Left renal cortex interstitium (tissue), 4 donors: ENCODE measurements around the gene FGFBP2. TPM values are rescaled to one million over a fixed set of nuclear protein-coding genes. Genes with fewer than 3 reads are reported as not detected.
A peak's percentile ranks its signal among the peaks of the same experiment; 100 is the strongest.

ENCODE experiments used
- DNase-seq, 4 donors: peaks; one replicate each; pipeline ENCODE4 v3.0.0-alpha.2; 2013; ENCODE audit warnings: low read depth in 4 of 4, low spot score in 2 of 4, missing footprints in 1 of 4
- polyA plus RNA-seq, 4 donors: library from polyadenylated mRNA; unstranded; fragments of 120-200 nt; gene quantifications; one replicate each; pipeline ENCODE4 v1.2.1, GENCODE V29; 2013; ENCODE audit not compliant: insufficient read length in 4 of 4

The FGFBP2 gene
- polyA plus RNA-seq, 4 donors, result 0.47 to 0.48 TPM; not detected in 2

DNA sequence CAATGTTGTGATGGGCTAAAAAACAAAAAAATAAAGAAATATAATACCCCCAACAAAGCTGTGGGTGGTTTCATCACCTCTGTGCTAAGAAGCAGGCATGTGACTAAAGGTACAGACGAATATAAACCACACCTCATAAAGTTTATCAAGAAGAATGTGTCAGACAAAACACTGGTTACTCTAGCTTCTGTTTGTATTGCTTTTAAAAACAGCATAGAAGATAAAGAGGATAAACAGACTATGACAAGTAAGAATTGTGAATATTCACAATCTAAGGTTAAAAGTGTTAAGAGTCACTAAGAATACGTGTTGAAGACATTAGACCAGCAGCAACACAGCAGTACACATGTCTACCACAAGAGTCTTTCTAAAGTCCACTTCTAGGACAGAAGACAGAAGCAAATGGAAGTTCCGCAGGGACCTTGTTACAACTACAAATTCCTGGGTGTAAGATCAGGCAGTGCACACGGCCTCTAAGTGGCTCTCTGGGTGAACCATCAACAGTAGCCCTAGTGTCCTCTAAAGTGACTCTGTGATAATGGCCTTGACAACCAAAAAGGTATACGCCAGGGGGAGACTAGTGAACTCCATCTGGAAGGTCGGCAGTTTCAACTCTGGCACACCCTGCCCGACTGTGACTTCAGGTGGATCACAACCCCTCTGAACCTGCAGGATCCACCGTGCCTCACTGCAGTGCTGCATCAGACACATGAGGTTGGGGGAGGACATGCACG is 8.3 kb upstream of the FGFBP2 start:
- DNase-seq, result no peak

DNA sequence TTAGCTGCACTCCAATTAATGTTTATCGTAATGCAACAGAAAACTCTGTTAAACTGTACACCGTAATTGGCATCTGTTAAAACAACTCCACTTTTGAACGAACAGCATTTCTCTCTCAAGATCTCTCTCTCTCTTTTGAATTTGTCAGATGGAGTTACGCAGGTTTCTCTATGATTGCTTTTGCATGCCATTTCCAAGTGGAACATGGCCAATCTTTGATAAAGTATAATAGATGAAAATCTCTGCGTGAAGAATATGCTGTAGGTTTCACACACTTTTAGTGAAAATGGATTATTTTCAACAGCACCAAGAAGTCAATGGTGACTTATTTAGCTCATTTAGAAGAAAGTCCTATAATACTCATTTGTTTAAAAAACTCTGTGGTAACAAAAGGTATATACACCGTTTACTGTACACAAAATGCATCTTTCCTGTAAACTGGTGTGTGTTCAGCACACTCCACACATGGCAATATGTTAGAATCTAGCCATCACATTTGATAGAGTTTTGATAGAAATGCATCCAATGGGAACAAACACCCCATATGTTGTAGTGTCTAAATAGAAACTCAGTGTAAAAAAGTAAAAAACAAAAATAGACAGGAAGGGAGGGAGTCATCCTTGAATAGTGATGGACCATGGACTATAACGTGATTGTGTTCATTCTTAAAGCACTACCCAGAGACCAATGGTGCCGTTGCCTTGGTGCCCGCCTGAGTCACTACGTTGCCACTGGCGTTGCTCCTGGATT is 5.8 kb upstream of the FGFBP2 start:
- no peak for DNase-seq

DNA sequence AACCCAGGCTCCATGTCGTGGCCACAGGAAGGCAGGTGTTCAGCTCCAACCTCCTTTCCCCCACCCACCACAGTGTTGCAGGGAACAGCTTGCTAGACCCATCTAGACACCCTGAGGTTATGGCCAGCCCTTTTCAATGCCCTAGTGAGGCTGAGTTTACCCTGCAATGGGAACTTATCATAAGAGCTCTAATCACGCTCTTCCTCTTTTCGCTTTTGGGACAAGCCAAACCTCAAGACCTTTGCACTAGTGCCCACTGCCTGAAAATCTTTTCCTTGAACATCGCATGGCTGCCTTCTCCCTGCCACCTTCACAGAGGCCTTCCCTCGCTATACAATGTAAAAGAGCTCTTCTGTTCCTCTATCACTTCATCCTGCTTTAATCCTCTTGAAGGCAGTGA is 2.4 kb upstream of the FGFBP2 start:
- DNase-seq, result no peak

DNA sequence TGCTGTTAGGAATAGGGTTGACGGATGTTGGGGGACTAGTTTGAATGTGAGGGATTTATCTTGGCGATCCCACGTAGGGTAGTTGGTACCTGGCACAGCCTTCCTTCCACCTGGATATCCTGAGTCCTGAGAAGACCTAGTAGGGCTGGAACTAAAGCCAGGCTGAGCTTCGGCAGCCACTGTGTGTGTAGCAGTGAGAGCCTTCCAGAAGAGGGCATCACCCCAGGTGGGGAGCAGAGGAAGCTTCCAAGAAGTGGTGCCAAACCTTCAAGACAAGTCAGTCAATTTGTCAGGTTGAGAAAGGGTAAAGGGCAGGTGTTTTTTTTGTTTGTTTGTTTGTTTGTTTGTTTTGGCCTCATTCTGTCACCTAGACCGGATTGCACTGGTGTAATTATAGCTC is 1.2 kb upstream of the FGFBP2 start:
- DNase-seq, result no peak

DNA sequence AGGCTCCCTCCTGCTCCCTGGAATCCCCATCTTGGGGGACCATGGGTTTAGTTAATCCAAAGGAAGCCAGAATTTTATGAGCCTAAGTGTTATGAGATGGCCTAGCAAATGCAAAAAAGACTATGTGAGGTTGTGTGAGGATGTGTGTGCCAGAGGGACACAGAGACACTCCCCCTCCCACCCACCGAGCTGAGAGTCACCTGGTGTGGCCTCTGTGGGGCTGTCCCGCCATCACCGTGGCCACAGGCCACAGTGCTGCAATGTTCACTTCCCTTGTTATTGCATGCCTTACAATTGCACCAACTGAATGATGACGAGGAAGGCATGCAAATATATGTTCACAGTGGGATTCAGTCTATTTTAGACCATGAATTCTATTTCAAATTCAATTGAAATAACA is 601 bp upstream of the FGFBP2 start:
- DNase-seq, result no peak

DNA sequence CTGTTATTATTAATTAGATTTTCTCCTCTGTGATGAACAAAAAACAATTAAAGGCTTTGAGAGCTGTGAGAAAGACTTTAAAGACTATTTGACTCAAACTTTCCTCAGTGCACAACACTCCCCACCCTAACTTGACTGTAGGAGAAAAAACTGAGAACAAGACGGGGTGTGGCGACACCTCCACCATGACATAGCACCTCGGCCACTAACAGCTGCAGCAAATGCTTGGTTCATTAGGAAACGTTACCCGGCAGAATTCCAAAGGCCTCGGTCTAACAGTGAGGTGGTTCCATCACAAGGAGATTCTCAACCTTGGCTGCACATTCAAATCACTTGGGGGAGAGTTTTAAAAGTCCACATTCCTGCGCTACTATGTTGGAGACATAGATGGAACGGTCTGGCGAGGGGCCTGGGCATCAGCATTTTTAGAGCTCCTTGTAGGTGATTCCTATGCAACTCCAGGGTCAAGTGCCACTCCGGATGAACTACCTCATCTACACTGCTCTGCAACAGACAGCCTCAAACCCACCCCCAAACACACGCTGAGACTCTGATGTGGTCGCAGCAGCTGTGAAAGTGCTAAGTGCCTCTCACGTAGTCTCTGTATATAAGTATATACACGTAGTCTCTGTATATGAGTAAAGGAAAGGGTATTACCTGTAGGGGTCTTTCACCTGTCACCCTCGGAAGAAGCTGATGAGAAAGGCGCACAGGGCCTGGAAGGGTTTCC is 1.0 kb downstream of the FGFBP2 start:
- DNase-seq, result no peak

DNA sequence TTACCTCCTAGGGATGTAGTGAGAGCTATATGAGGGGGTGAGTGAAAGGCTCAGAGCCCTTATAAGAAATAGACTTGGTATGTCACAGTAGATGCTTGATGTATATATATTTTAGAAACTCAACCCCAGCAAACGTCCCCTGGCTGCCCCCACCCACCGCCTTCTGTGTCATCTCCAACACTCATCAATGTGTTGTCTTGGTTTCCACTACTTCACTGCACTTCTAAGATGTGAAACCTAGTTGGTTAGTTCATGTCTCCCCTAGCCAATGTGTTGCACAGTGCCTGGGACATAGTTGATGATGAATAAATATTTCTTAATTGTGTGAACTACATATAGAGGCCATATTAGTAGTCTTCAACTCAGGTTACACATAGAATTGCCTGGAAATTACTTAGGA is 4.4 kb downstream of the FGFBP2 start:
- DNase-seq, result no peak

DNA sequence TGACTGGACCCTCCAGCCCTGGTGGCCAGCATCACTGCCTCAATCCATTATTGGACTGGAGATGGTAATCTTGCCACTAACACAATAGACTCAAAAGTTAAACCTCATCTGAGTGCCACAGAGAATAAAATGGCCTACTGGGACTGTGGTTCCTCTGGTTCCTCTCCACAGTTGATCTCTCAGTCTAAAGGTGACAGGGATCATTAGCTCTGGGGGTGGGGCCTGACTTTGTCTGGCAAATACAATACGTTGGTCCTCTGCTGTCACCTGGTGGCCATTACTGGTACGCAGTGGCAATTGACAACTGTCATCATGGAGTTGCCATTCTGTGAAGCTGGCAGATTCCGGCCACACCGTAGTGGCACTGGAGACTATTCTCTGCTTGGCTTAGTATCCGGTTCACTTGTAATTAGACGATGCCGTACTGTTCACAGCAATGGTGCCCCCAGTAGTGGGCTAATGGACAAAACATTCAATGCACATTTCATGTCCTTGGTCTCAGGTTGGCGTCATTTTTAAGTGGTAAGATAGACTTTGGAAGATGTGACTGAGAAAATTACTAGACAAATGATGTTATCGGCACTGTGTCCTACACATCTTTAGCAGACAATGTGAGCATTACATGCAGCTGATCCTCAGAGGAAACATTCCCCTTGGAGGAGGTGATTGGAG is 6.7 kb downstream of the FGFBP2 start:
- peak in 1 of 4 donors; percentile 33 for DNase-seq

DNA sequence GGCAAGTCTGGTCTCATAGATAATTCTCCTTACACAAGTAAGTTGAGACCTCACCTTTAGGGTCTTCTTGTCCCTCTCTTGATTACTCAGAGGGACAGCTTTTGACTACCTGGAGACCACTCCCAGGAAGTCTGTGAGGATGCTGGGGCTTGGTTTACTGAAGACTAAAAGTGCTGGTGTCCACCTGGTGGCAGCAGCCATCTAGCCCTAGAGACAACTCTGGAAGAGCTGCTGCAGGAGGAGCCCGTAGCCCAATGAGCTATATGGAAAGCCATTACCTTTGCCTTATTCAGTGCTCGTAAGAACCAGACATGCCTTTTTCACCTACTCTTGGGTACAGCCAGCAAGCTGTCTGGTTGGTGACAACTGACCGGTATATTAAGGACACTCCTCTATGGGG is 7.3 kb downstream of the FGFBP2 start:
- no peak for DNase-seq

DNA sequence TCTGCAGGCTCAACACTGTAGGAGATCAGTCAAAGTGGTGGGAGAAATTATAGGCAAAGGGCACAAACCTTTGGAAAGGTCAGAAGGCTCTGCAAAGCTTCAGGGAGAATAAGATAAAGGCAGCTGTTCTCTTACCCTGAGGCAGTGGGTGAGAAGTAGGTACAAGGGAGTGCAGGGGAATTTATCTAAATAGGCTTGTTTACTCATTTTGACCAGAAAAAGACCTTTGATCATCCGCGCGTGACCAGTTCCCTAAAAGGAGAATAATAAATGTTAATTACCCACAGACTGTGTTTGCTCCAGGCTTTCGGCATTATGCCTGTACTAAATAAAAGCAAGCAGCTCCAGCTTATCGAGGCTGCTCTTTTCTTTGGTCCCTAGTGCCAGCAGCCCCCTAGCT is 9.3 kb downstream of the FGFBP2 start:
- DNase-seq, result no peak

DNA sequence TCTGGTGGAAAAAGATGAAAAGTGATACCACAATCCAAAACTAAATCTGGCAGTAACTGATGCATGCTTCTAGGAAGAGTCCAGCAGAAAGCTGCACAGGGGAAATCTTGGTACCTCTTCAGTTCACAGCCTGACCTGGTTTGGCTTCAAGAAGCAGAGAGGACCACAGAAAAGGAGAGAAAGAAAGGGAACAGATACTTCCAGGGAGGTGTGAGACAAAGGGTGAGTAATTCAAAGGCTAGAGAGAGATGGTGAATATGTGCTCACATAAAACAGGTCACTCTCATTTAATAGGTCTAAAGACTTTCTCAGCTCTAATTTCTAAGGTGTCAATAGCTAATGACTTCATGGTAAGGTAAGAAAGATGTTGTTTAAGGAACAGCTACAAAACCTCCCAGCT is 11.2 kb downstream of the FGFBP2 start:
- no peak for DNase-seq

DNA sequence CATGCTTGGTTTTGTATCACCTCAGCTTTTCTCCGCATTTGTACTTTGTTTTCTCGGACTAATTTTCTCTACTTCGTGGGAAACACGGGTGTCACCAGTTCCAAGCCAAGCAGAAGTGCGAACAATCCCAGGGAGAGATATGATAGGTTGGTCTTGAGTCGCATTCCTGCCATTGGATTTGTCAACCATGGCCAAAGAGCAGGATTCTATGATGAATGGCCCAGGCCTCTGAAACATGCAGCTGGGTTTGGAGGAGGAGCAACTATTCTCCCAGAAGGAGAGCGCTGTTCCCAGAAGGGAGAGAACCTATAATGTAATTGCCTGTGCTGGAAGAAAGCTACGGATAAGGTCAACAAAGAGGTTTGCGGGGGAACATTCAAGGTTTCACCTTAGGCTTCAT is 14.1 kb downstream of the FGFBP2 start:
- DNase-seq, result no peak

DNA sequence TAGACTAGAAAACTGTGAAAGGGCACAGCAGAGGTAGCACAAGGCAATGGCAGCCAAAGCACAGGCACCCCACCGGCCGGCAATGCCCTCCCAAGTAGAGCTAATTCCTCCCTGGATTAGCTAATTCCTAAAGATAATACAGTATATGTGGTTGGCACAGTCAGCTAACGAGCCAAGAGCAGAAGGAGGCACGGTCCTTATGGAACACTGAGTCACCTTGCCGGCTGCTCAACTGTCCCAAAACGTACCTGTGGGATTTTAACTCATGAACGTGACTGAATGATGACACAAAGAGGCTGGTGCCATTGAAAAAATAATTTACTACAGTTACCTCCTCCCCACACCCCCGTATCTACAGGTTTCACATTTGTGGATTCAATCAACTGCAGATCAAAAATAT is 15.3 kb downstream of the FGFBP2 start:
- no peak for DNase-seq

DNA sequence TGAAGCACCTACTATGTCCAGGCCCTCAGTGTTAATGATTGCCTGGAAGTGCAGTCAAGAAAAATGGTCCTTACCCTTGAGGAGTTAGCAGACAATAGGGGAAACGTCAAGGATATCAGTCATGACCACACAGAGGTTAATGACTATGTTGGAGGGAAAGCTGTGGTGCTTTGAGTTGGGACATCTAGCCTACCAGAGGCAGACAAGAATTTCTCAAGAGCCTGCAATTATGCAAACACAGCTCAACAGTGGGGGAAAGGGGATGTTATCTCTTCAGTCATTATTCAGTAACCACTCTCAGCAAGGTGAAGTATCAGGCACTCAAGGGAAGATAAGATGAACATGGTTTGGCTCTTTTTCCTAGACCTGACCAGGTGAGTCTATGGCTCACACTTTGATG is 17.5 kb downstream of the FGFBP2 start:
- no peak for DNase-seq

DNA sequence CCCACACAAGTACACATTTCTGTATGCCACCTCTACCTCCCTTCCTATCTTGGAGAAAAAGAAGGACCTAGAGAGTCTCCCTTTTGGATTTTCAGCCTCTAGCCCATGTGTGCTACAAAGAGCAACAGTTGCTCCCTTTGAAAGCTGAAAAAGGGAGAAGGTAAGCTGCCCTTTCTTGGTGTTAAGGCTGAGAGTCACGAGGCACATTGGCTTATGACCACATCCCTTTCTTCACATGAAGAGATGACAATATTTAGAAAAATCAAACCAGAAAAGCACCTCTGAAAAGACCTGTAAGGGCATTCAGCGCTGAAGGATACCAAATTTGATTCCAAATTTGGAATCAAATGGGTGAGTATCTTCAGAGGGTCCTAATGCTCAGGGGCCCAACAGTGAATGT is 18.1 kb downstream of the FGFBP2 start:
- DNase-seq, result no peak

DNA sequence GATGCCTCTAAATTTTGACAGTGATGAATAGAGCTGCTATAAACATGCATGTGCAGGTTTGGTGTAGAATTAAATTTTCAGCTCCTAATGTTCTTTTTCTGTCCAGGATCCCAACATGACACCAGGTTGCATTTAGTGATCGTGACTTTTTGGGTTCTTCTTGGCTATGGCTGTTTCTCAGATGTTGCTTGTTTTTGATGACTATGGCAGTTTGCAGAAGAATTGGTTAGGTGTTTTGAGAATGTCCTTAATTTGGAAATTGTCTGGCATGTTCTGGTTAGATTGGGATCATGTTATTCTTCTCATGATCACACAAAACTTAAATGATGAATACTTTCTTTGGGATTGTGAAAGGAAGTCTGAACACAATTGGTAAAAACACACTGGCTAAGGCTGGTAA is 20.7 kb downstream of the FGFBP2 start:
- DNase-seq, result no peak

DNA sequence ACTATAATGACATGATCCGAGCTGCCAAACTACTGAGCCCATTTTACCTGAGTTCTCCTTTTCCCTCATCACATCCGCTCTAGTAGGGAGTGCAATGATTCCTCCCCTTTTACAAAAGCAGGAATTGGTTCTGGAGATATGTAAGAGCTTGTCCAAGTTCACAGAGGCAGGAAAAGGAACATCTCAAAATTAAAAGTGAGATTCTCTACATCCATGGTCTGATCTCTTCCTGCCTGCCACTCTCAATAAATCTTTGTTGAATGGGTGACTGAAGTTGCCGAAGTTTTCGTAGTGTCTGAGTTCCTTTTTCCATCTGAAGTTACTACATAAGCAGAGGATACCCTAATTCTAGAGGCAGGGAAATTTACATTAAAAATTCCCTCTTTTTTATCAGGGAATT is 24.3 kb downstream of the FGFBP2 start, which contains the start of gene FGFBP1:
TSS of gene FGFBP1 (minus strand) at position 101 of the 400 bp plus-strand sequence. CDS start 2,108 bp downstream, outside the sequence.
- DNase-seq, result no peak

DNA sequence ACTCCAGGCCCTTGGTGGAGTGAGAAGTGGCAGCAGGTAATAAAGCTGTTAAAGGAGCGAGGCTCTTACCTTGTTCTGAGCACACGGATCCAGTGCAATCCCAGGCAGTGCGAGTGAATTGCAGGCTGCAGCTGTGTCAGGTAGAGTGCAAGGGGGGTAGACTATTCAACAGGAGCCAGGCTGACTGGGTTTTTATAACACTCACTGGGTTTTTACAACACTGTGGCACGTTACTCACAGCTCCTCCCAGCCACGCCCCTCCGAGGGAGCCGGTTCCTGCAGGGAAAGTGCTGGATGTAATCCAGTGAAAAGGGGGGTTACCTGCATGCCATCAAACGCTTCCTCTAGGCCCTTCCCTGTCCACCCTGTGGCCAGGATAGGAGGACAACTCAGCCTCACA is 24.8 kb downstream of the FGFBP2 start:
- DNase-seq, result no peak

DNA sequence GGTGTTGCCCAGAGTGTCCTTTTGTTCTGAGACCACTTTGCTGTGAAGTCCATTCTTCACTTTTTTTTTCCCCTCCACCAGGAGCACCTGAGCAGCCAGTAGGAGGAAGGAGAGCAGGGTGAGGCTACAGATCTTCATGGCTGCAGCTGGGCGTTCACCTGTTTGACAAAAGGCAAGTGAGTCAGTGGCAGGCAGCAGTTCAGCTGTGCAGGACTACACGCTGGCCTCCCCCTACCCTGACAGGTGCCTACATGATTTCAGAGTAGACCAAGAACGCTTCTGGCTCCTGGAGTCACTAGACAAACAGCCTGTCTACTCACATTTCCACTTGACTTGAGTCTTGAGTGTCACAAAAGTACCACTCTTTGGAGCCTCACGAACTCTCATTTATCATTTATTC is 26.5 kb downstream of the FGFBP2 start:
- DNase-seq, result no peak

DNA sequence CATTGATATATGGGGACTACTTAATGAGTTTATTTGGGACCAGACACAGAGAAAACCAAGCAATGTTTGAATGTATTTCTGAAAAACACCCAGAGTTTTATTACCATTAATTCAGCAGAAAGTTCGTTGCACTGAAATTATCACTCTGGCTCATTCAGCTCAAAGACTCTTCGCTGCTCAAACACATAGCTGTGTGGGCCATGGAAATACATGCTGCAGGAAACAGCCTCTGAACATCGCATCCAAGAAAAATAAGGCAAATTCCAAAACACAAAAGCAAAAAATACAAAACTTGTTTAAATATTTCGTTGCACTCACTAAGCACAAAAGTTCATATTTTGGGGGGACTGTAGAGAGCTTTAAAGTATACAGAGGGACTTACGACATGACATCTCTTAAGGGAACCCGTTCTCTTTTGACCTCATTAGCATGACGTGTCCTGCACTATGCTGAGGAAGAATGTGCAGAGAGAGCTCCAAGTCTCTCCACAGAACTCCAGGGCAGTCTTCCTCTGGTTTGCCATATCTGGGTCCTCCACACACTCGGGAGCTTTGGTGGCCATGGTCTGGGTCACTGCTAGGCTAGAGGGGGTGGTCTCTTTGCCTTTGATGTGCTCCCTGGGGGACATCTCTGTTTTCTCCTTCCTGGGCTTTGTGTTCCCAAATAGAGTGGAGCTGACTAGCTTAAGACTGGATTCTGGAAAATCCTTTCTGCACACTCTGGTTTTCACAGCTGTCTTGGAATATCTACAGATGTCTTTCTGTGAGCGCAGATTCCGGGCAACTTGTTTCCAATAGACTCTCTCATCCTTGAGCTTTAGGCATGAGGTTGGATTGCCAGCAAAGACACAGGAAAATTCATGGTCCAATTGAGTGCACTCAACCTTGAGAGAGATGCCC is 27.2 kb downstream of the FGFBP2 start:
- no peak for DNase-seq
